Measurements from ENCODE around the gene HNRNPA0. TPM values are rescaled to one million over a fixed set of nuclear protein-coding genes. Genes with fewer than 3 reads are reported as not detected.

Gene HNRNPA0
- total and polyA plus RNA-seq, 2 of the 4 experiments (the other 2 are of a cell fraction), result 5.2 to 12.2 TPM

DNA sequence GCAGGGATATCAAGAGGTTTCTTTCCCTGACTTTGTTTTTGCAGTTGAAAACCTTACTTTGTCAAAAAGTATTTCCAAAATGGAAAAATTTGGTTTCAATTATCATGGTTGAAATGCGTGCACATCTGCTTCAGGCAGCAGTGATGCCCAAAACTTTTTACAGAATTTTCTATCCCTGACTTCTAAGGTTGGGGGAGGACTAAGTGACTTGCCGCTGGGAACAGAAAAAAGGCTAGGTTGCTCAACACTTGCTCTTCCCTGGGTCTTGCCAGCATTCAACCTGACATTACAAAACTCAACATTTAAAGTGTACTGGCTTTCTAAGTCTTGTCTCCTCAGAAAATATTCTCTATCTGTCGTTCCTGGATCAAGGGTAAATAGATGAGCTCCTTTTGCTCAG, 23.0 kb downstream of the HNRNPA0 start:
- Histone ChIP-seq H3K23ac (ENCODE audit: low read depth, low read length) (no peak overlapping the region), H3K79me1 (ENCODE audit: low read depth in 1 of 2, low read length in 2 of 2) (no peaks in the 10 kb centered on the region; a peak in 1 of 4 replicates), H3K9ac (ENCODE audit: low read depth, low read length) (no peak overlapping the region), H3K4me2 (ENCODE audit: low read depth, low read length) (no peak overlapping the region), H3K27me3 (ENCODE audit: control insufficient read depth, insufficient read depth, low read length) (no peaks in the 10 kb centered on the region), H4K5ac (ENCODE audit: low read depth, low read length) (no peak overlapping the region), H3K14ac (replicated peaks; ENCODE audit: low read depth, low read length) (no peak overlapping the region), H2AFZ (replicated peaks; ENCODE audit: low read length, poor library complexity) (no peak overlapping the region), H4K91ac (ENCODE audit: insufficient read depth, low read depth, low read length) (no peak overlapping the region), H2BK120ac (ENCODE audit: low read depth, low read length) (no peak overlapping the region), H3K56ac (ENCODE audit: extremely low read depth, insufficient read depth, low read length) (no peak overlapping the region), H2BK15ac (ENCODE audit: low read depth, low read length) (no peak overlapping the region), H3K9me1 (ENCODE audit: insufficient read depth, low read length) (no peaks in the 10 kb centered on the region; the same call in 1 of the 2 replicates), H4K20me1 (ENCODE audit: insufficient read depth, low read length) (no peaks in the 10 kb centered on the region), H3K18ac (ENCODE audit: low read depth, low read length) (no peak overlapping the region), H2BK5ac (ENCODE audit: low read depth, low read length, poor library complexity, severe bottlenecking) (no peak overlapping the region), H2BK20ac (ENCODE audit: low read depth, low read length) (no peak overlapping the region), H3K4ac (ENCODE audit: low read depth, low read length) (no peak overlapping the region), H3K9me3 (ENCODE audit: control insufficient read depth, insufficient read depth, low read length) (no peaks in the 10 kb centered on the region), H3K36me3 (ENCODE audit: control insufficient read depth, insufficient read depth, low read length) (no peaks in the 10 kb centered on the region), H2AK5ac (ENCODE audit: low read depth, low read length) (no peak overlapping the region), H3K27ac (ENCODE audit: insufficient read depth, low read length) (no peak overlapping the region), H3K4me3 (ENCODE audit: insufficient read depth, low read depth, low read length) (no peak overlapping the region), H4K8ac (ENCODE audit: low read depth in 2 of 2, low read length in 2 of 2) (no peak overlapping the region), H3K4me1 (ENCODE audit: control insufficient read depth, insufficient read depth, low read length) (no peaks in the 10 kb centered on the region; the same call in 1 of the 2 replicates), H2AK9ac (replicated peaks; ENCODE audit: low read depth, low read length, poor library complexity) (no peak overlapping the region)
- dilution Hi-C loops (cut with HindIII; ENCODE audit: low sequenced_read_pairs, unreplicated experiment), result no loop called here
- ChIA-PET POLR2A (ENCODE audit: unreplicated experiment) (no interaction called here), CTCF (interaction anchor here (1.3 kb wide), 1 partner anchor 12 kb away, joined by 9 read pairs; no protein-coding TSS in a partner anchor)
- no TSS peak for BruUV-seq (replicated peaks)
- ATAC-seq (ENCODE audit: low read depth), result no peak
- DNase-seq, result peak; percentile 4
- WGBS, 2 experiments (ENCODE audit: extremely low coverage in 2 of 2, insufficient read length in 1 of 2), result 50% methylated on average over 1 of the region's 3 CpGs; no CpG with 5 or more reads in 1 of the 2 experiments
- intact Hi-C loops (cut with micrococcal nuclease), result no loop called here
- TF ChIP-seq CEBPB (IDR thresholded peaks at IDR 0.05; ENCODE audit: low read depth, low read length) (0 out of 2 replicates have a peak, but pooled peaks have one; percentile 19), RAD21 (IDR thresholded peaks at IDR 0.05; ENCODE audit: low read length) (no peak), NFE2L2 (IDR thresholded peaks at IDR 0.05; ENCODE audit: low read depth, low read length) (no peak), RCOR1 (IDR thresholded peaks at IDR 0.05; ENCODE audit: insufficient replicate concordance, low read length) (no peak), MAFK (IDR thresholded peaks at IDR 0.05; ENCODE audit: low read depth, low read length) (no peak), MAZ (IDR thresholded peaks at IDR 0.05; ENCODE audit: borderline replicate concordance, low read depth, low read length) (no peak), CHD1 (IDR thresholded peaks at IDR 0.05; ENCODE audit: low read depth, low read length) (no peak), BHLHE40 (IDR thresholded peaks at IDR 0.05; ENCODE audit: low read depth, low read length) (no peak)
- TF ChIP-seq, protein P1, sequence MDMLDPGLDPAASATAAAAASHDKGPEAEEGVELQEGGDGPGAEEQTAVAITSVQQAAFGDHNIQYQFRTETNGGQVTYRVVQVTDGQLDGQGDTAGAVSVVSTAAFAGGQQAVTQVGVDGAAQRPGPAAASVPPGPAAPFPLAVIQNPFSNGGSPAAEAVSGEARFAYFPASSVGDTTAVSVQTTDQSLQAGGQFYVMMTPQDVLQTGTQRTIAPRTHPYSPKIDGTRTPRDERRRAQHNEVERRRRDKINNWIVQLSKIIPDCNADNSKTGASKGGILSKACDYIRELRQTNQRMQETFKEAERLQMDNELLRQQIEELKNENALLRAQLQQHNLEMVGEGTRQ (IDR thresholded peaks at IDR 0.05; ENCODE audit: low read depth, low read length), result no peak
- in situ Hi-C loops (cut with MboI; ENCODE audit: low sequenced_read_pairs), result loop anchor here (25.0 kb wide), 1 partner anchor 419 kb away; no protein-coding TSS in a partner anchor

Measured in IMR-90 (cell line).